HUES64 (cell line): ENCODE data around the gene TMEM183A.

Source experiments
- H3K27ac ChIP-seq: 2 replicates; pipeline ENCODE4 v1.7.0; 2013; ENCODE audit warnings: low read depth, low read length, inconsistent platforms
- H3K27me3 ChIP-seq: 2 replicates; pipeline ENCODE4 v1.6.1; 2013; ENCODE audit warnings: mild to moderate bottlenecking, low read length; ENCODE audit not compliant: insufficient read depth
- H3K36me3 ChIP-seq: 2 replicates; pipeline ENCODE4 v1.6.1; 2013; ENCODE audit warnings: mild to moderate bottlenecking, low read length; ENCODE audit not compliant: insufficient read depth
- H3K4me1 ChIP-seq: 2 replicates; pipeline ENCODE4 v1.6.1; 2013; ENCODE audit warnings: mild to moderate bottlenecking, low read length, moderate library complexity; ENCODE audit not compliant: insufficient read depth
- H3K4me3 ChIP-seq: 2 replicates; pipeline ENCODE4 v1.5.1; 2013; ENCODE audit warnings: mild to moderate bottlenecking, low read length, moderate library complexity
- H3K9ac ChIP-seq: 2 replicates; pipeline ENCODE4 v1.6.1; 2013; ENCODE audit warnings: mild to moderate bottlenecking, low read depth, low read length
- H3K9me3 ChIP-seq: 2 replicates; pipeline ENCODE4 v1.6.1; 2013; ENCODE audit warnings: low read depth, low read length; ENCODE audit not compliant: insufficient read depth
- WGBS: fragments of 150-250, 120-280 bp; methylation state at CpG from one replicate; pipeline ENCODE4 v1.1.7; 2013; ENCODE audit warnings: missing lambda C conversion rate; 5-methylcytosine and 5-hydroxymethylcytosine counted together

Gene TMEM183A

GRCh38 chr1:203033917-203034316 lies 26.7 kb downstream of the TMEM183A start:
- 86% methylated on average over 2 of the region's 2 CpGs for WGBS
- no peaks in the 10 kb centered on the region for H3K36me3 ChIP-seq
- H3K4me1 ChIP-seq, result 0 out of 2 replicates have a peak, but pooled peaks cover 6% of the 10 kb centered on the region
- no peaks in the 10 kb centered on the region for H3K9me3 ChIP-seq
- no peak overlapping the region for H3K4me3 ChIP-seq
- H3K9ac ChIP-seq, result no peak overlapping the region
- H3K27ac ChIP-seq, result no peak overlapping the region
- H3K27me3 ChIP-seq, result no peaks in the 10 kb centered on the region; the same call in 1 of the 2 replicates

- Histone ChIP-seq H3K9ac (no peak overlapping the region), H3K27ac (no peak overlapping the region), H3K4me1 (0 out of 2 replicates have a peak, but pooled peaks cover 6% of the 10 kb centered on the region), H3K27me3 (no peaks in the 10 kb centered on the region), H3K9me3 (no peaks in the 10 kb centered on the region), H3K4me3 (no peak overlapping the region), H3K36me3 (no peaks in the 10 kb centered on the region)
- WGBS, result 88% methylated on average over 9 of the region's 10 CpGs
These were observed 27.4 kb downstream of the TMEM183A start for GRCh38 chr1:203034422-203035110.

- Histone ChIP-seq H3K9ac (peak overlapping the region; percentile 18; the same call in 1 of the 2 replicates), H3K4me3 (no peak overlapping the region), H3K27ac (no peak overlapping the region), H3K9me3 (no peaks in the 10 kb centered on the region), H3K4me1 (0 out of 2 replicates have a peak, but pooled peaks cover 6% of the 10 kb centered on the region), H3K27me3 (no peaks in the 10 kb centered on the region), H3K36me3 (no peaks in the 10 kb centered on the region)
- WGBS, result 77% methylated on average over 15 of the region's 15 CpGs
These were observed 28.2 kb downstream of the TMEM183A start for GRCh38 chr1:203035111-203036000.

- H3K4me3 ChIP-seq, result no peak overlapping the region
- H3K9ac ChIP-seq, result no peak overlapping the region
- H3K36me3 ChIP-seq, result no peaks in the 10 kb centered on the region
- H3K4me1 ChIP-seq, result 0 out of 2 replicates have a peak, but pooled peaks cover 6% of the 10 kb centered on the region
- H3K27ac ChIP-seq, result no peak overlapping the region
- no peaks in the 10 kb centered on the region for H3K27me3 ChIP-seq
- H3K9me3 ChIP-seq, result no peaks in the 10 kb centered on the region
- WGBS, result 74% methylated on average over 4 of the region's 4 CpGs
These were observed 29.0 kb downstream of the TMEM183A start for GRCh38 chr1:203036135-203036534.

GRCh38 chr1:203036537-203036936 lies 29.4 kb downstream of the TMEM183A start:
- Histone ChIP-seq H3K36me3 (no peaks in the 10 kb centered on the region), H3K4me1 (0 out of 2 replicates have a peak, but pooled peaks cover 6% of the 10 kb centered on the region), H3K4me3 (no peak overlapping the region), H3K9me3 (no peaks in the 10 kb centered on the region), H3K27me3 (no peaks in the 10 kb centered on the region), H3K9ac (no peak overlapping the region), H3K27ac (no peak overlapping the region)
- 43% methylated on average over 2 of the region's 2 CpGs for WGBS

- WGBS, result 88% methylated on average over 10 of the region's 10 CpGs
- H3K27me3 ChIP-seq, result no peaks in the 10 kb centered on the region
- H3K9ac ChIP-seq, result no peak overlapping the region
- no peaks in the 10 kb centered on the region for H3K9me3 ChIP-seq
- no peak overlapping the region for H3K27ac ChIP-seq
- 0 out of 2 replicates have a peak, but pooled peaks cover 6% of the 10 kb centered on the region for H3K4me1 ChIP-seq
- H3K4me3 ChIP-seq, result no peak overlapping the region
- H3K36me3 ChIP-seq, result no peaks in the 10 kb centered on the region
These were observed 30.5 kb downstream of the TMEM183A start for GRCh38 chr1:203037509-203038190.

GRCh38 chr1:203038217-203038741 lies 31.1 kb downstream of the TMEM183A start:
- Histone ChIP-seq H3K9ac (no peak overlapping the region), H3K4me1 (0 out of 2 replicates have a peak, but pooled peaks cover 6% of the 10 kb centered on the region), H3K9me3 (no peaks in the 10 kb centered on the region), H3K27ac (no peak overlapping the region), H3K36me3 (no peaks in the 10 kb centered on the region), H3K27me3 (no peaks in the 10 kb centered on the region), H3K4me3 (no peak overlapping the region)
- 84% methylated on average over 9 of the region's 9 CpGs for WGBS

- 82% methylated on average over 18 of the region's 22 CpGs for WGBS
- H3K27ac ChIP-seq, result no peak overlapping the region
- H3K9me3 ChIP-seq, result no peaks in the 10 kb centered on the region
- no peak overlapping the region for H3K4me3 ChIP-seq
- no peak overlapping the region for H3K9ac ChIP-seq
- peaks cover 3% of the 10 kb centered on the region; the same call in 1 of the 2 replicates for H3K36me3 ChIP-seq
- 0 out of 2 replicates have a peak, but pooled peaks cover 6% of the 10 kb centered on the region for H3K4me1 ChIP-seq
- no peaks in the 10 kb centered on the region for H3K27me3 ChIP-seq
These were observed 31.9 kb downstream of the TMEM183A start for GRCh38 chr1:203038891-203039608.

- no peaks in the 10 kb centered on the region for H3K27me3 ChIP-seq
- no peak overlapping the region for H3K9ac ChIP-seq
- 0 out of 2 replicates have a peak, but pooled peaks cover 6% of the 10 kb centered on the region for H3K4me1 ChIP-seq
- no peak overlapping the region for H3K27ac ChIP-seq
- H3K4me3 ChIP-seq, result no peak overlapping the region
- WGBS, result 56% methylated on average over 9 of the region's 11 CpGs
- H3K36me3 ChIP-seq, result peaks cover 4% of the 10 kb centered on the region; the same call in 1 of the 2 replicates
- H3K9me3 ChIP-seq, result no peaks in the 10 kb centered on the region
These were observed 32.7 kb downstream of the TMEM183A start for GRCh38 chr1:203039609-203040512.
